HepG2 (cell line): ENCODE data around the gene FXR2. TPM values are rescaled to one million over a fixed set of nuclear protein-coding genes. Genes with fewer than 3 reads are reported as not detected.
A peak's percentile ranks its signal among the peaks of the same experiment; 100 is the strongest.

ENCODE experiments used
- ASH2L ChIP-seq: fragments of 300-600, 200-600 bp; sonication (generic); IDR thresholded peaks from 2 replicates; pipeline ENCODE4 v1.7.0; 2017; ENCODE audit warnings: low read depth, mild to moderate bottlenecking, moderate library complexity, mixed read lengths, low read length; ENCODE audit not compliant: insufficient read length
- CENPX ChIP-seq: sonication (generic); formaldehyde crosslinking; IDR thresholded peaks from 2 replicates; pipeline ENCODE4 v1.9.0; 2021; ENCODE audit warnings: mild to moderate bottlenecking, missing genetic modification reagents, moderate library complexity
- CREM ChIP-seq, 2 experiments: sonication (generic) in 1 of 2; formaldehyde crosslinking in 1 of 2; IDR thresholded peaks; 2 replicates each; pipeline versions ENCODE4 v1.4.0 to v1.6.1; 2016 to 2020; ENCODE audit warnings: antibody characterized with exemption in 1 of 2, mild to moderate bottlenecking in 1 of 2, missing genetic modification reagents in 1 of 2
- DPF2 ChIP-seq: sonication (generic); formaldehyde crosslinking; IDR thresholded peaks from 2 replicates; pipeline ENCODE4 v1.4.0; 2020; ENCODE audit warnings: mild to moderate bottlenecking, low read depth, missing genetic modification reagents, borderline replicate concordance
- FOXJ3 ChIP-seq: sonication (generic); formaldehyde crosslinking; IDR thresholded peaks from 2 replicates; pipeline ENCODE4 v1.4.0; 2020; ENCODE audit warnings: missing genetic modification reagents, mild to moderate bottlenecking, borderline replicate concordance
- HOXD1 ChIP-seq: sonication (generic); formaldehyde crosslinking; IDR thresholded peaks from 2 replicates; pipeline ENCODE4 v1.5.0; 2020; ENCODE audit warnings: missing genetic modification reagents
- MAZ ChIP-seq, 2 experiments: sonication (generic) in 1 of 2; formaldehyde crosslinking in 1 of 2; IDR thresholded peaks; 2 replicates each; pipeline versions ENCODE4 v1.5.0 to v1.6.1; 2012 to 2020; ENCODE audit warnings: low read depth in 2 of 2, mild to moderate bottlenecking in 2 of 2, borderline replicate concordance in 1 of 2, improper control_type of control experiment in 1 of 2, low read length in 1 of 2, missing genetic modification reagents in 1 of 2, moderate library complexity in 1 of 2
- MIER3 ChIP-seq: IDR thresholded peaks from 2 replicates; pipeline ENCODE4 v1.6.1; 2016; ENCODE audit warnings: missing compliant biosample characterization, borderline replicate concordance
- NFE2 ChIP-seq: sonication (generic); formaldehyde crosslinking; IDR thresholded peaks from 2 replicates; pipeline ENCODE4 v1.4.0; 2020; ENCODE audit warnings: missing genetic modification reagents
- RXRA ChIP-seq: sonication (generic); formaldehyde crosslinking; IDR thresholded peaks from 2 replicates; pipeline ENCODE4 v1.5.1; 2020; ENCODE audit warnings: missing genetic modification reagents
- SIX1 ChIP-seq: sonication (generic); formaldehyde crosslinking; IDR thresholded peaks from 2 replicates; pipeline ENCODE4 v1.4.0; 2020; ENCODE audit warnings: missing genetic modification reagents, borderline replicate concordance
- ZEB1 ChIP-seq: IDR thresholded peaks from 2 replicates; pipeline ENCODE4 v1.6.1; 2012; ENCODE audit warnings: mild to moderate bottlenecking, low read depth, inconsistent platforms; ENCODE audit not compliant: insufficient replicate concordance
- ZFY ChIP-seq: sonication (generic); formaldehyde crosslinking; IDR thresholded peaks from 2 replicates; pipeline ENCODE4 v1.4.0; 2020; ENCODE audit warnings: missing genetic modification reagents
- ZIK1 ChIP-seq: sonication (generic); formaldehyde crosslinking; IDR thresholded peaks from 2 replicates; pipeline ENCODE4 v1.5.0; 2020; ENCODE audit warnings: mild to moderate bottlenecking, low read depth, missing genetic modification reagents, borderline replicate concordance
- ZNF775 ChIP-seq: sonication (generic); formaldehyde crosslinking; IDR thresholded peaks from 2 replicates; pipeline ENCODE4 v1.4.0; 2020; ENCODE audit warnings: missing genetic modification reagents, mild to moderate bottlenecking, moderate library complexity, borderline replicate concordance
- ZNF777 ChIP-seq: sonication (generic); formaldehyde crosslinking; IDR thresholded peaks from 2 replicates; pipeline ENCODE4 v1.4.0; 2020; ENCODE audit warnings: missing genetic modification reagents
- polyA plus RNA-seq, 8 experiments: library from polyadenylated mRNA; depleted of rRNA in 3 of 8; stranded (reverse) in 7 of 8; unstranded in 1 of 8; fragments of >200 nt; fragmentation: Illumina TruSeq in 4 of 8; extraction: Trizol in 4 of 8; gene quantifications; 2 replicates each; pipeline versions ENCODE4 v1.2.1 to v1.2.3, GENCODE V29; 2011 to 2016; ENCODE audit warnings: low read depth in 4 of 8, missing spikeins in 1 of 8, mixed read lengths in 1 of 8; ENCODE audit not compliant: insufficient read depth in 1 of 8
- total RNA-seq, 5 experiments: library from RNA; depleted of rRNA; stranded (reverse); fragments of >200 nt; fragmentation: Illumina TruSeq; extraction: Trizol; gene quantifications; 2 replicates each; pipeline ENCODE4 v1.2.3, GENCODE V29; 2016; ENCODE audit warnings: low read depth in 1 of 5
- TF ChIP-seq, protein P1 (sequence below): sonication (generic); formaldehyde crosslinking; IDR thresholded peaks from 2 replicates; pipeline ENCODE4 v1.5.1; 2020; ENCODE audit warnings: mild to moderate bottlenecking, missing genetic modification reagents
- TF ChIP-seq, protein P2 (sequence below): sonication (generic); formaldehyde crosslinking; IDR thresholded peaks from 2 replicates; pipeline ENCODE4 v1.9.0; 2021; ENCODE audit warnings: missing genetic modification reagents, borderline replicate concordance
- TF ChIP-seq, protein P3 (sequence below): sonication (generic); formaldehyde crosslinking; conservative IDR thresholded peaks from 2 replicates; pipeline ENCODE4 v1.4.0; 2020; ENCODE audit warnings: missing genetic modification reagents
- TF ChIP-seq, protein P4 (sequence below): IDR thresholded peaks from 2 replicates; pipeline ENCODE4 v1.6.1; 2016; ENCODE audit warnings: mild to moderate bottlenecking

FXR2 gene
- total and polyA plus RNA-seq, 2 of the 13 experiments (the other 11 are each of a cell fraction or from before 2014, with no cell fraction given), result 20.9 to 24.4 TPM

DNA sequence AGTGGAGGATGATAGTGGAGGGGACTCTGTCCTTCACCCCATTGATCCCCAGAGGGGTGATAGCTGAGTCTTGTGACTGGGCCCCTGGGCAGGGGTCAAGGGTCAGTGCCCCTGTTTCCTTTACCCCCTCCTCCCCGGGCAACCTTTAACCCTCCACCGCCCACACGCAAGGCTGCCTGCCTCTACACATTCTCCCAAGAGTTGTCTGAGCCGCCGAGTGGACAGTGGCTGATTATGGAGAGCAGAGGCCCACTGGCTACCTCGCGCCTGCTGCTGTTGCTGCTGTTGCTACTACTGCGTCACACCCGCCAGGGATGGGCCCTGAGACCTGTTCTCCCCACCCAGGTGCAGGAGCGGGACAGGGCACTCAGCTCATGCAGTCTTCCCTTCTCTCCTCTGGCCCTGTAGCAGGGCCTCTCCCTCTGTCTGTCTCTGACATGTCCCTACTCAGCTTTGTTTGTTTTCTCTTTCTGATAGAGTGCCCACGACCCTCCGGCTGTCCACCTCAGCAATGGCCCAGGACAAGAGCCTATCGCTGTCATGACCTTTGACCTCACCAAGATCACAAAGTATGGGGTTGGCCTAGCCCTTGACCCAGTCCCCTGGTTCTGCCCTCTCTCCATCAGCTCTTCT lies 15.4 kb upstream of the FXR2 start, which contains the start of gene SHBG (continued):
- TF ChIP-seq ZEB1 (no peak), NFE2 (CRISPR knock-in tag) (no peak), HOXD1 (no peak), RXRA (CRISPR knock-in tag) (peak; percentile 17; the same call in 1 of the 2 replicates), MIER3 (CRISPR knock-in tag) (no peak; the same call in 1 of the 2 replicates), SIX1 (CRISPR knock-in tag) (no peak), CREM (IDR thresholded peaks at IDR 0.05) (peak; percentile 40; the same call in 1 of the 2 replicates), CREM (CRISPR knock-in tag; IDR thresholded peaks at IDR 0.05) (no peak), ZNF777 (CRISPR knock-in tag) (no peak), ZFY (CRISPR knock-in tag) (peak; percentile 55; the same call in 1 of the 2 replicates), ASH2L (no peak), CENPX (CRISPR knock-in tag) (no peak), MAZ (IDR thresholded peaks at IDR 0.05; ENCODE audit: borderline replicate concordance, low read depth, low read length) (no peak), MAZ (CRISPR knock-in tag; IDR thresholded peaks at IDR 0.05; ENCODE audit: low read depth) (peak; percentile 54; the same call in 1 of the 2 replicates), FOXJ3 (CRISPR knock-in tag) (no peak), DPF2 (CRISPR knock-in tag) (peak; percentile 37; the same call in 1 of the 2 replicates), ZNF775 (CRISPR knock-in tag) (no peak), ZIK1 (CRISPR knock-in tag) (no peak)
- TF ChIP-seq, protein P1, sequence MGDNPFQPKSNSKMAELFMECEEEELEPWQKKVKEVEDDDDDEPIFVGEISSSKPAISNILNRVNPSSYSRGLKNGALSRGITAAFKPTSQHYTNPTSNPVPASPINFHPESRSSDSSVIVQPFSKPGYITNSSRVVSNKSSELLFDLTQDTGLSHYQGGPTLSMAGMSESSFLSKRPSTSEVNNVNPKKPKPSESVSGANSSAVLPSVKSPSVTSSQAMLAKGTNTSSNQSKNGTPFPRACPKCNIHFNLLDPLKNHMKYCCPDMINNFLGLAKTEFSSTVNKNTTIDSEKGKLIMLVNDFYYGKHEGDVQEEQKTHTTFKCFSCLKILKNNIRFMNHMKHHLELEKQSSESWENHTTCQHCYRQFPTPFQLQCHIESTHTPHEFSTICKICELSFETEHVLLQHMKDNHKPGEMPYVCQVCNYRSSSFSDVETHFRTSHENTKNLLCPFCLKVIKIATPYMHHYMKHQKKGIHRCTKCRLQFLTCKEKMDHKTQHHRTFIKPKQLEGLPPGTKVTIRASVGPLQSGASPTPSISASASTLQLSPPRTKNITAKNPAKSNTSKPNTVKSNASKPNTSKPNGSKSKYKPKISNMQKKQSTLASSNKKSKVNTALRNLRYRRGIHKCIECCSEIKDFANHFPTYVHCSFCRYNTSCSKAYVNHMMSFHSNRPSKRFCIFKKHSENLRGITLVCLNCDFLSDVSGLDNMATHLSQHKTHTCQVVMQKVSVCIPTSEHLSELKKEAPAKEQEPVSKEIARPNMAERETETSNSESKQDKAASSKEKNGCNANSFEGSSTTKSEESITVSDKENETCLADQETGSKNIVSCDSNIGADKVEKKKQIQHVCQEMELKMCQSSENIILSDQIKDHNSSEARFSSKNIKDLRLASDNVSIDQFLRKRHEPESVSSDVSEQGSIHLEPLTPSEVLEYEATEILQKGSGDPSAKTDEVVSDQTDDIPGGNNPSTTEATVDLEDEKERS (CRISPR knock-in tag), result no peak
- TF ChIP-seq, protein P2, sequence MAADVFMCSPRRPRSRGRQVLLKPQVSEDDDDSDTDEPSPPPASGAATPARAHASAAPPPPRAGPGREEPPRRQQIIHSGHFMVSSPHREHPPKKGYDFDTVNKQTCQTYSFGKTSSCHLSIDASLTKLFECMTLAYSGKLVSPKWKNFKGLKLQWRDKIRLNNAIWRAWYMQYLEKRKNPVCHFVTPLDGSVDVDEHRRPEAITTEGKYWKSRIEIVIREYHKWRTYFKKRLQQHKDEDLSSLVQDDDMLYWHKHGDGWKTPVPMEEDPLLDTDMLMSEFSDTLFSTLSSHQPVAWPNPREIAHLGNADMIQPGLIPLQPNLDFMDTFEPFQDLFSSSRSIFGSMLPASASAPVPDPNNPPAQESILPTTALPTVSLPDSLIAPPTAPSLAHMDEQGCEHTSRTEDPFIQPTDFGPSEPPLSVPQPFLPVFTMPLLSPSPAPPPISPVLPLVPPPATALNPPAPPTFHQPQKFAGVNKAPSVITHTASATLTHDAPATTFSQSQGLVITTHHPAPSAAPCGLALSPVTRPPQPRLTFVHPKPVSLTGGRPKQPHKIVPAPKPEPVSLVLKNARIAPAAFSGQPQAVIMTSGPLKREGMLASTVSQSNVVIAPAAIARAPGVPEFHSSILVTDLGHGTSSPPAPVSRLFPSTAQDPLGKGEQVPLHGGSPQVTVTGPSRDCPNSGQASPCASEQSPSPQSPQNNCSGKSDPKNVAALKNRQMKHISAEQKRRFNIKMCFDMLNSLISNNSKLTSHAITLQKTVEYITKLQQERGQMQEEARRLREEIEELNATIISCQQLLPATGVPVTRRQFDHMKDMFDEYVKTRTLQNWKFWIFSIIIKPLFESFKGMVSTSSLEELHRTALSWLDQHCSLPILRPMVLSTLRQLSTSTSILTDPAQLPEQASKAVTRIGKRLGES, result no peak
- TF ChIP-seq, protein P3, sequence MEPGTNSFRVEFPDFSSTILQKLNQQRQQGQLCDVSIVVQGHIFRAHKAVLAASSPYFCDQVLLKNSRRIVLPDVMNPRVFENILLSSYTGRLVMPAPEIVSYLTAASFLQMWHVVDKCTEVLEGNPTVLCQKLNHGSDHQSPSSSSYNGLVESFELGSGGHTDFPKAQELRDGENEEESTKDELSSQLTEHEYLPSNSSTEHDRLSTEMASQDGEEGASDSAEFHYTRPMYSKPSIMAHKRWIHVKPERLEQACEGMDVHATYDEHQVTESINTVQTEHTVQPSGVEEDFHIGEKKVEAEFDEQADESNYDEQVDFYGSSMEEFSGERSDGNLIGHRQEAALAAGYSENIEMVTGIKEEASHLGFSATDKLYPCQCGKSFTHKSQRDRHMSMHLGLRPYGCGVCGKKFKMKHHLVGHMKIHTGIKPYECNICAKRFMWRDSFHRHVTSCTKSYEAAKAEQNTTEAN, result no peak
- TF ChIP-seq, protein P4, sequence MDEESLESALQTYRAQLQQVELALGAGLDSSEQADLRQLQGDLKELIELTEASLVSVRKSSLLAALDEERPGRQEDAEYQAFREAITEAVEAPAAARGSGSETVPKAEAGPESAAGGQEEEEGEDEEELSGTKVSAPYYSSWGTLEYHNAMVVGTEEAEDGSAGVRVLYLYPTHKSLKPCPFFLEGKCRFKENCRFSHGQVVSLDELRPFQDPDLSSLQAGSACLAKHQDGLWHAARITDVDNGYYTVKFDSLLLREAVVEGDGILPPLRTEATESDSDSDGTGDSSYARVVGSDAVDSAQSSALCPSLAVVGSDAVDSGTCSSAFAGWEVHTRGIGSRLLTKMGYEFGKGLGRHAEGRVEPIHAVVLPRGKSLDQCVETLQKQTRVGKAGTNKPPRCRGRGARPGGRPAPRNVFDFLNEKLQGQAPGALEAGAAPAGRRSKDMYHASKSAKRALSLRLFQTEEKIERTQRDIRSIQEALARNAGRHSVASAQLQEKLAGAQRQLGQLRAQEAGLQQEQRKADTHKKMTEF (CRISPR knock-in tag), result peak; percentile 67
